ENCODE results near the gene SLX4IP.

SLX4IP gene

DNA sequence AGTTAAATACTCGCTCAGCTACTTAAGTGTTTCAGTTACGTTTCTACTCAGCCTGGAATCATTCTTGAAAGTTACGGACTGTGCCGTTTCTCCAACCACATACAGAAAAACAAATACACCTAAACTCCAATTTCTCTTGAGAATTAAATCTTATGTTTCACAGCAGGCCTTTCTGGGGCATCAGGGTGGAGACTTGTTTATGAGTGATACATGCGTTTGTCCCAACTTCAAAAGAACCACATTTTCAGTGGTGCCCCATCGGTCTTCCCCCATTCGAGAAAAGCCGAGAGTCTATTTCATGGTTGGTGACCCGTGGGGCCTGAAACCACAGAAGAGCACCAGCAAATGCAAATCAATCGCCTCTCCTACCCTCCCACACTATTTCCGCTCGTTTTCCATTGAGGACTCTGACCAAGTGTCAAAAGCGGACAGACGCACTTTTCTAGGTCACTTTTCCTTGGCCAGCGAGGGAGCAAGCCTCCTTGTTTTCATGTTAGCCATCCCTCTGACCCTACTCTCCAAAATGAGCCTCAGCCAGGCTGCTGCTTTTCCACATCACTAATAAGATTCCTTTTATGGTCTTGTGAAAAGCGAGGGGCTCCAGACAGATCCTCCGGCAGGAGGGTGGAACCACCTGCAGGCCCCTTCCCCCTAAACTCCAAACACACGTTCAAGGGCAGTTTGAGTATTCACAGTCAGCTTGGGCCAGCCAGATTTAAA is 235.6 kb downstream of the SLX4IP start:
- no peak for DNase-seq

GRCh38 chr20:10671221-10671918 is 236.3 kb downstream of the SLX4IP start:
- DNase-seq, result no peak

GRCh38 chr20:10671919-10672623 is 237.0 kb downstream of the SLX4IP start:
- DNase-seq, result no peak

- no peak for DNase-seq
These were observed 237.6 kb downstream of the SLX4IP start for GRCh38 chr20:10672624-10673127.

DNA sequence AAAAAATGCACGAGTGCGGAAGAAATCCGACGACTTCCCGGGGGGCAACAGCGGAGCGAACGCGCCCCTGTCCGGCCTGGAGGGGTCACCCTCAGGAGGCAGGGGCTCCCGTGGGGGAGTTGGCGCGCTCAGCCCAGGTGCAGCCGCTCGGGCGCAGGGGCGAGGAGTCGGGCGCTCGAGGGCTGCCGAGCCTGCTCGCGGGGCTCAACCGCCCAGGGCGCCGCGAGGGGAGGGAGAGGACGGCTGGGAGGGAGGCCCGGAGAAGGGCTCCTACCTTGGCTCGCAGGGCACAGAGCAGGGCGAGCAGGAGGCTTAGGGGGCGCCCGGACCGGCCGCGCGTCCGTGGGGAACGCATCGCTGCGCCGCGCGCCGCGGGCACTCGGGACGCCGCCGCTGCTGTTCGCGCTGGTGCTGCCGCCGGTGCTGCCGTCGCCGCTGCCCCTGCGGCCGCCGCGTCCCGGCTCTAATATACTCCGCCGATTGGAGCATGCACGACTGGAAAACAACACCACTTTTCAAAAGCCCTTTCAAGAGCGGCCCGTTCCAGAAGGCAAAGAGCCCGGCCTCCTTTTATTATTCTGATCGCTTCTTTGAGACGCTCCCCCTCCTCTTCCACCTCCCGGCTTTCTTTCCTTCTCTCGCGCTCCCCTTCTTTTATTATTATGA is 238.2 kb downstream of the SLX4IP start:
- DNase-seq, result no peak

- no peak for DNase-seq
These were observed 239.0 kb downstream of the SLX4IP start, which contains the start of gene JAG1 for GRCh38 chr20:10673842-10674683. Gene JAG1, minus strand, starts transcription at chr20:10673999. Its CDS starts 469 bp downstream, at chr20:10673530.

GRCh38 chr20:10674684-10675449 is 239.8 kb downstream of the SLX4IP start:
- DNase-seq, result no peak

- DNase-seq, result no peak
These were observed 240.3 kb downstream of the SLX4IP start for GRCh38 chr20:10675450-10675848.

- no peak for DNase-seq
These were observed 241.4 kb downstream of the SLX4IP start for GRCh38 chr20:10676518-10676917.
